GM21360 (cell line): ENCODE results near the gene FCN3.

ENCODE experiments used
- ATAC-seq: cut with Tn5 transposase; IDR thresholded peaks from one replicate; pipeline ENCODE4 v1.9.1; 2021; ENCODE audit warnings: mild to moderate bottlenecking, moderate library complexity; ENCODE audit not compliant: unreplicated experiment

The FCN3 gene

GRCh38 chr1:27360159-27361043, 14.2 kb downstream of the FCN3 start:
- no peak for ATAC-seq

- no peak for ATAC-seq
Observed at GRCh38 chr1:27359822-27360158, 14.8 kb downstream of the FCN3 start.

GRCh38 chr1:27358928-27359313, 15.7 kb downstream of the FCN3 start:
- no peak for ATAC-seq

- ATAC-seq = no peak
Observed at GRCh38 chr1:27358038-27358927, 16.3 kb downstream of the FCN3 start.

- ATAC-seq = no peak
Observed at GRCh38 chr1:27357281-27358037, 17.2 kb downstream of the FCN3 start.

GRCh38 chr1:27356619-27357280, 17.9 kb downstream of the FCN3 start:
- no peak for ATAC-seq

- no peak for ATAC-seq
Observed at GRCh38 chr1:27356277-27356618, 18.4 kb downstream of the FCN3 start.

GRCh38 chr1:27355683-27356082, 18.9 kb downstream of the FCN3 start:
- ATAC-seq = no peak

- no peak for ATAC-seq
Observed at GRCh38 chr1:27353629-27354028, 21.0 kb downstream of the FCN3 start.

GRCh38 chr1:27353166-27353565, 21.5 kb downstream of the FCN3 start:
- ATAC-seq = no peak

- ATAC-seq = no peak
Observed at GRCh38 chr1:27351541-27352107, 23.0 kb downstream of the FCN3 start.

- no peak for ATAC-seq
Observed at GRCh38 chr1:27350663-27351540, 23.7 kb downstream of the FCN3 start.

- no peak for ATAC-seq
Observed at GRCh38 chr1:27349784-27350662, 24.6 kb downstream of the FCN3 start.

GRCh38 chr1:27348861-27349783, 25.5 kb downstream of the FCN3 start:
- no peak for ATAC-seq

- ATAC-seq = no peak
Observed at GRCh38 chr1:27346991-27347624, 27.5 kb downstream of the FCN3 start.

- no peak for ATAC-seq
Observed at GRCh38 chr1:27346357-27346756, 28.3 kb downstream of the FCN3 start.

- ATAC-seq = no peak
Observed at GRCh38 chr1:27345272-27345671, 29.4 kb downstream of the FCN3 start.
